Amniotic epithelial cell (primary cell): ENCODE measurements around the gene SART3.
"Not testable (repeated sequence)": the region's sequence is repeated elsewhere in the genome, so short reads cannot be mapped to it uniquely, and the experiment has no call there.

Source experiments
- DNase-seq: peaks from one replicate; pipeline ENCODE4 v3.0.0-alpha.2; 2010; ENCODE audit warnings: low read depth

SART3 gene

DNA sequence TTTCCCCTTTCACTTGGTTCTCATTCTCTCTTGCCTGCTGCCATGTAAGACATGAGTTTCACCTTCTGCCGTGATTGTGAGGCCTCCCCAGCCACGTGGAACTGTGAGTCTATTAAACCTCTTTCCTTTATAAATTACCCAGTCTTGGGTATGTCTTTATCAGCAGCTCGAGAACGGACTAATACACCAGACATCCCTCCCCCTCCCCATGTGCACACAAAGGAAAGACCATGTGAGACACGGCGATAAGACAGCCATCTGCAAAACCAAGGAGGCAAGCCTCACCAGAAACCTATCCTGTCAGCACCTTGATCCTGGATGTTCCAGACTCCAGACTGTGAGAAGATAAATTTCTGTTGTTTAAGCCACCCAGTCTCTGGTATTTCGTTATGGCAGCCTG is 75.6 kb downstream of the SART3 start:
- DNase-seq = not testable (repeated sequence)

DNA sequence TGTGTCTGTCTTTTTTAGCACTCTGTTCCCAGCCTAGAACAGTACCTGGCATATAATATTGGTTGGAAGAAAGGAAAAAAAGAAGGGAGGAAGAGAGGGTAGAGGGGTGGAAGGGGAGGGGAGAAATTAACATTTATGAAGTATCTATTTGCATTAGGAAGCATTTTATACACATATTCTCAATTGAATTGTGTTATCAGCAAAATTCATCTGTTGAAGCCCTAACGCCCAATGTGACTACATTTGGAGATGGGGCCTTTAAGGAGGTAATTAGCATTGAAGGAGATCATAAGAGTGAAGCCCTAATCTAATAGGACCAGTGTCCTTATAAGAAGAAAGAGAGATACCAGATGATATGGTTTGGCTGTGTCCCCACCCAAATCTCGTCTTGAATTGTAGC is 76.1 kb downstream of the SART3 start:
- no peak for DNase-seq

DNA sequence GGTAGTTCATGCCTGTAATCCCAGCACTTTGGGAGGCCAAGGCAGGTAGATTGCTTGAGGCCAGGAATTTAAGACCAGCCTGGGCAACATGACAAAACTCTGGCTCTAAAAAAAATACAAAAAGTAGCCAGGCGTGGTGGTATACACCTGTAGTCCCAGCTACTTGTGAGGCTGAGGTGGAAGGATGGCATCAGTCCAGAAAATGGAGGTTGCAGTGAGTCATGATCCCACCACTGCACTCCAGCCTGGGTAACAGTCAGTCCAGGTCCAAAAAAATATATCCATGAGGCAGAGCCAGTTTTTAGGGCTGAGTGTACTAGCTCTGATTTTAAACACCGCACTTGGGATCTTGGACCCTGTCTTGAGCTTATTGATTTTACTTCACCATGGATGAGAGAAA is 76.5 kb downstream of the SART3 start:
- DNase-seq = no peak

DNA sequence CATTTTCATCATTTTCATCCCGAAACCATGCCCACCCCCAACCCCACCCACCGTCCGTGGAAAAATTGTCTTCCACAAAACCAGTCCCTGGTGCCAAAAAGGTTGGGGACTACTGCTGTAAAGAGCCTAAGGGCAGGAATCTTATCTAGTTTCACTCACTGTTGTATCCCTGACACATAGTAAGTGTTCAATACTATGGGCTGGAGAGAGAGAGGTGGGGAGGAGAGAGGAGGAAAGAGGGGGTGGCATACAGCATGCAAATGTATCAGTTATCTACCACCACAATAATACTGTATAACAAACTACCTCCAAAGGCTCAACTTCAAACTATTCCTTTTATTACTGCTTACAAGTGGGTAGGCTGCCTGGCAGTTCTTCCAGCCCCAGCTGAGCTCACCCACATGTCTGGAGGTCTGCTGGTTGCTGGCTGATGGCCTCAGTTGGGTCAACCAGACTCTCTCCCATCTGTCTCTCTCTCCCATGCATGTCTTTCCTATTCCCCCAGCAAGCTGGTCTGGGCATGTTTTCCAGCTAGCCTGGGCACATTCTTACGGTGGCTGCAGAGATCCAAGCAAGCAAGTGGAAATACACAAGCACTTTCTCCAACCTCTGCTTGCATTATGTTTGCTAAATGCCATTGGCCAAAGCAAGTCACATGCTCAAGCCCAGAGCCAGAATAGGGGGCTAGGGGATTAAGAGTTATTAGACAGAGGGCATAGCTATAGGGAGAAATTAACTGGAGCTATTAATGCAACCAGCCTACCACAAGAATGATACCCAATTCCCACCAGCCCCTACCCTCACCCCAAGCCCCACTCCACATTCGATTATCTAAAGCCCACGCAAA is 77.5 kb downstream of the SART3 start:
- DNase-seq = no peak

DNA sequence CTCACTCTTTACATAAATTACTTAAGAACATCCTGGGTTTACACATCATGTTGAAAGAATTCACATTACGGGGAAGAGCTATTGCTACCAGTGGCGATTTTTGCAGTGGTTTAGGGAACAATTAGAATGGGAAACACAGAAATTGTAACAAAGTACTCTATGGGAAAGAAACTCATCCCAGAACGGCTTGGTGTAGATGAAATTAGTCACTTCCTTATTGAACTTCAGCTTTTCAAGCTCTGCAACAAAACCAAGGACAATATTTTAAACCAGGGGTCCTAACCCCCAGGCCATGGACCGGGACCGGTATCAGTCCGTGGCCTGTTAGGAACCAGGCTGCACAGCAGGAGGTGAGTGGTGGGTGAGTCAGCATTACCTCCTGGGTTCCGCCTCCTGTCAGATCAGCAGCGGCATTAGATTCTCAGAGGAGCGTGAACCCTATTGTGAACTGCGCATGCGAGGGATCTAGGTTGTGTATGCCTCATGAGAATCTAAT is 78.2 kb downstream of the SART3 start:
- DNase-seq = no peak

DNA sequence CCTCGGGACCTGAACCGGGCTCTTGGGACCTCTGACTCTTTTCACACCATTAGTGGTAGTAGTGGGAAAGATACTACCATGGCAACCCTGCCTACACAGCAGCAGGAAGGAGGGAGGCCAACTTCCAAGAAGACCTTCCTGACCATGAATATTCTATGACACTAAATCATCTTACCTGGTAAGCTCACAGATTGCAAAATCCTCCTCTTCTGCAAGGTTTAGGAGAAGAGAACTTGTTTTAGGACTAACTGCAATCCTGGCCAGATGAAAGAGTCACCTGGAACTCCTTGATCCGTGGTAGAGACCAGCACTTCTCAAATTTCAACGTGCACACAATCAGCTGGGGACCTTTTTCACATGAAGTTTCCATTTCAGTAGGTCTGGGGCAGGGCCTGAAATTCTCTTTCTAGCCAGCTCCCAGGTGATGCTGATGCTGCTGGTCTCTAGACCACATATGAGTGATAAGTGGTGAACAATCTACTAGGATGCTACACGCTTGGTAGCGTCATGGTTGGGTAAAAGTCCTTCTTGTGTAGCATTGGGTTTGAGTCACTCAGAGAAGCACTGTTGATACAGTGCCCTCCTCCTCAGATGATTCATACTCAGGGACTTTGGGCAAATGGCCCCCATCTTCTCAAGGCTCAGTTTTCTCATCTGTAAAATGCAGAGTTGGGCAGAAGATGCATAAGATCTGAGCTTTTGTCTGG is 81.5 kb downstream of the SART3 start:
- DNase-seq = no peak

DNA sequence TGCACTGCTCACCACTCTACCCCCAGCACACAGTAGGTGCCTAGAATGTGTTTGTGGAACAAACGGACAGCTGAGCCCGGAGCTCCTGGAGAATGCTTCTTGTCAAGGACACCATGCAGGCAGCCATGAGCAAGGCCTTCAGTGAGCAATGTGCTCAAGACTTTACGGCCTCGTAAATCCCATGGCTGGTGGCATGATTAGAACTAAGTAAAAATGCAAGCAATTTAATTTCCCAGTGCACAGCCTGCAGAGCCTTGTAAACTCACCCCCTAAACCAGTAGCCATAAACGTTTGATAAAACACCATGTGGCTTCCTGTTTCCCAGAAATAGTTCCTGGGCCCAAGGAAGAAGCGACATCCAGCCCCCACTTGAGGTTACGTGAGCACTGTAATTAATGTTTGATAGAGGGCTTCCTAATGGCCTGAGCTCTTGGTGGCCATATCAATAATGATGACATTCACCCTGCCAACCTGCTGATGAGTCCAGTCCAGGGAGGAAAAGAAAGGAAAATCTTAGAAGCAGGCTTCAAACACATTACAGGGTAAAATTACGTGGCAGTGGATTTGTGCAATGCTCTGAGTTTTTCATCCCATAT is 82.3 kb downstream of the SART3 start:
- DNase-seq = no peak

DNA sequence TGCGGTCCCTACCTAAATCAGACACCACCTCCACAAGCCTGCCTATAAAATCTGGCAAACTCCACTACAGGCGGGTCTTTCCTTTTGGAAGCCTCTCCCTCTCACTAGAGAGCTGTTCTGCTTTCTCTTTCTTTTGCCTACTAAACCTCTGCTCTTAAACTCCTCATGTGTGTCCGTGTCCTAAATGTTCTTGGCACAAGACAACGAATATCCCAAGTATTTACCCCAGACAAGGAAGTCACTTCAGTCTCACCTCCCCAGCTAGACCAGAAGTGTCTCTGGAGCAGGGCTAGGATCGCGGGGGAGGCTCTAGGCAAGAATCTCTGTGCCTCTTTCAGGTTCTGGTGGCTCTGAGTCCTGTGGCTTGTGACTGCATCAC is 83.1 kb downstream of the SART3 start:
- no peak for DNase-seq

DNA sequence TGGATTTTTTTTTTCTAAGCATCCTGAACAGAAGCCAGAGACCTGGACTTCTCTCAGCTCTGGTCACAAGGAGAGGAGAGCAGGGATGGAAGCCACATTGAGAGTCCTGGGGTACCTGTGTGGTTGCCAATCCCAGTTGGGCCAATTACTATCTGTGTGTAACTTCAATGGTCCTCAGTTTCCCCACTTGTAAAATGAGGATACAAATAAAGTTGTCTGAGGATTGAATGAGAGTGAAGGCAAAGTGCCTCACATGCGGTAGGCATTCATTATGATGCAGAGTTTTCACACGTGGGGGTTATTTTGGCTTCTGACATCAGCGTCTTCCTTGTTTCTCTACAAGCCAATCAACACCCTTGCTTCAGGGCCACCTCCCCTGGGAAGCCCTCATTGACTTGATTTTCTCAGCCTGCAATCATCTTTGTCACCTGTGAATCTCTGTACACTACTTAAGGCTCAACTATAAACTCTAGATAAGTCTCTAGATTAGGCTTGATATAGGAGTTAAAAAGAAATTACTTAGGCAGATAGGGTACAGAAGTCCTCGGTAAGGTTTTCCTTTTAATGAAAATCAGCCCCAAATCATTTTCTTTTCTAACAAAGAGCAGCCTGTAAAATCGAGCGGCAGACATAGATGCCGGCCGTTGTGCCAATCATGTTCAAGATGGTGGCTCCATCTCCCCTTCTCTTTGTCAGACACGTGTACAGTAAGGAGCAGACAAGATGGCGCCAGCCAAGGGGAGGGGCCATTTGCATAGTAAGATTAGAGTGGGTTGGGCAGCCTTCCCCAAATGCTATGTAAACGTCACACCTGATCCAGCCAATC is 83.7 kb downstream of the SART3 start:
- no peak for DNase-seq

DNA sequence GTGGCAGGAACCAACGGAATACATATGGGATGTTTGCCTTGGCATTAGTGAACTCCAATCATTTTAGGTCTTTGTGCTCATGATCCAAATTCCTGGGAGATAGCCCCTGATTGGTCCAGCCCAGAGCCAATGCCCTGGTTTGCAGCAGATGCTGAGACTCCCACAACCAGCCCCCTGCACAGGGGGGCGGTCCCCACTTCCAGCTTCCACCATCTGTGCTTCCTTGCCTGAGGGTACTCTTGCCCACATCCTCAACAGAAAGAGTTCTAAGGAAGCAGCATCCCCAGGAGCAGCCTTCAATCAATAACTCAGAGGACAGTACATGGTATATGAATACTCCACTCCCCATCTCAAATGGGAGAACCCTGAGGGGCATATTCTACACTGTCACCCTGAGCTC is 85.6 kb downstream of the SART3 start:
- no peak for DNase-seq

DNA sequence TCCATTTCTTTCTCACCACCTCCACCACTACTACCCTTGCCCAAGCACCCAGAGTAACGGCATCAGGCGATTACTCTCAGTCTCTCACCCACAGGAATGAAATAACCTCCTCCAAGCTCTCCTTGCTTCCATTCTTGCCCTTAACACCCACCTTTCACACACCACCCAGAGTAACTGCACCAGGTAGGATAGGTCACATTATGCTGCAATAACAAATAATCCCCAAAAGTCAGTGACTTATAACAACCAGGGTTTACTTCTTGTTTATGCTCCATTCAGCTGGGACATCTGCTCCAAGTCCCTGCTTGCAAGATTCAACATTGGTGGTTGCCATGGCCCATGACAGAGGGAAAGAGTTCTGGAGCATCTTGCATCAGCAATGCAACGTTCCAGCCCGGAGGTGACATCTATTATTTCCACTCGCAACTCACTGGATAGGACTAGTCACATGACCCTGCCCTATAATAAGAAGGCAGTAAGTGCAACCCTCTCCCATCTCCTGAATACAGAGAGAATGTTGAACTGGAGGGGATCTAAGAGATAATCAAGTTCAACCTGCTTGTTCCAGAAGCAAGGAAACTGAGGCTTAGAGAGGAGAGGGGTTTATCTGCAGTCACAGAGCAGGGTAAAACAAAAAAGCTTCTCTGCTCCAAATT is 87.4 kb downstream of the SART3 start:
- no peak for DNase-seq
